Epithelial cell of esophagus (primary cell): ENCODE measurements around the gene CRABP1.
A peak's percentile ranks its signal among the peaks of the same experiment; 100 is the strongest.

Experiments
- DNase-seq: peaks from one replicate; pipeline ENCODE4 v3.0.0; 2010; ENCODE audit warnings: low read depth
- H3K4me3 ChIP-seq: 2 replicates; pipeline ENCODE4 v1.5.1; 2011; ENCODE audit warnings: mild to moderate bottlenecking, low read length, control low read depth
- CTCF ChIP-seq: IDR thresholded peaks from 2 replicates; pipeline ENCODE4 v1.5.1; 2011; ENCODE audit warnings: low read depth, mild to moderate bottlenecking, low read length, control low read depth, inconsistent platforms; ENCODE audit not compliant: insufficient read depth; ENCODE audit errors: missing control alignments

Gene CRABP1

GRCh38 chr15:78345396-78346125 is 5.4 kb downstream of the CRABP1 start:
- TF ChIP-seq CTCF, result no peak
- no peak for DNase-seq
- H3K4me3 ChIP-seq, result no peak overlapping the region

- TF ChIP-seq CTCF, result no peak
- DNase-seq, result peak; percentile 17
- H3K4me3 ChIP-seq, result no peak overlapping the region
These were observed 7.7 kb downstream of the CRABP1 start for GRCh38 chr15:78347586-78348543.

DNA sequence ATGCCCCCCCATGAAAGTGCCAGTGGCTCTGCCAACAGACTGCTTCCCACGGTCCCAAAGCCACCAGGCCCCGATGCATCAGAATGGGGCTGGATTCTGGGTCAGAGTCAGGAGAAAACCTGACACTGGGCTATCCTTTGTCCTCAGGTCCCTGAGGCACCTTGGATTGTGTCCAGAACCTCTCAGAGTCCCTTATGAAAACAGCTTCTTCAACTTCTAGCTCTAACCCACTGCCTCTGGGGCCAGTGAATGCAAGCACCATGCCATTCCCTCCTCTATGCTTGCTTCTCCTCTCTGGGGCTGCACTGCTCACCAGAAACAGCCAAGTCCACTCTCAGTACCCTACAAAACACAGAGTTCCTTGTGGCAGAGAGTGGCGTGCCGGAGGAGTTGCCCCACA is 9.9 kb downstream of the CRABP1 start:
- no peak for DNase-seq
- H3K4me3 ChIP-seq, result no peak overlapping the region
- no peak for TF ChIP-seq CTCF

DNA sequence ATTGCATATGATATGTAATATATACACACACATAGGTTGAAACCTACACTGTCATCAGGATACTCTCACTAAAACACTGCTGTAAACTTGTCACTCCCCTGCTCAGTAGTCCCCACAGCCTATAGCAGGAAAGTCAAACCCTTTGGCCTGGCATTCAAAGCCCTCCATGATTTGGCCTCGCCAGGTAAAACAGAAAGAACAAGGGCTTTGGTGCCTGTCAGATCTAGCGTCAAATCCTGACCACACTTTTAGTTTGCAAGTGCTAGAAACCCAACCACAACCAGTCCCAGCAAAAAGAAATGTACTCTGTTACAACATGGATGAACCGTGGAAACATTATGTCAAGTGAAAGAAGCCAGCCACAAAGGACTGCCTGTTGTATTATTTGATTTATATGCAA is 11.4 kb downstream of the CRABP1 start:
- no peak for TF ChIP-seq CTCF
- H3K4me3 ChIP-seq, result no peak overlapping the region
- no peak for DNase-seq

- H3K4me3 ChIP-seq, result no peak overlapping the region
- no peak for TF ChIP-seq CTCF
- DNase-seq, result no peak
These were observed 12.9 kb downstream of the CRABP1 start for GRCh38 chr15:78353093-78353492.

- no peak for DNase-seq
- H3K4me3 ChIP-seq, result no peak overlapping the region
- TF ChIP-seq CTCF, result no peak
These were observed 15.0 kb downstream of the CRABP1 start for GRCh38 chr15:78355177-78355576.
